GM19035 (cell line): ENCODE measurements around the gene TMEM181.
"Not testable (repeated sequence)": the region's sequence is repeated elsewhere in the genome, so short reads cannot be mapped to it uniquely, and the experiment has no call there.

Source experiments
- ATAC-seq: cut with Tn5 transposase; IDR thresholded peaks from one replicate; pipeline ENCODE4 v1.9.1; 2021; ENCODE audit not compliant: unreplicated experiment

The TMEM181 gene

GRCh38 chr6:158655569-158656450 is 95.9 kb downstream of the TMEM181 start:
- no peak for ATAC-seq

- not testable (repeated sequence) for ATAC-seq
Measured at GRCh38 chr6:158656986-158657385, 97.1 kb downstream of the TMEM181 start.

GRCh38 chr6:158660333-158660754 is 100.5 kb downstream of the TMEM181 start:
- ATAC-seq, result no peak

- ATAC-seq, result no peak
Measured at GRCh38 chr6:158661156-158661685, 101.3 kb downstream of the TMEM181 start.

GRCh38 chr6:158662607-158662953 is 102.7 kb downstream of the TMEM181 start:
- ATAC-seq, result no peak

GRCh38 chr6:158662954-158663624 is 103.2 kb downstream of the TMEM181 start:
- no peak for ATAC-seq

GRCh38 chr6:158663625-158664165 is 103.8 kb downstream of the TMEM181 start:
- no peak for ATAC-seq

GRCh38 chr6:158665332-158665731 is 105.4 kb downstream of the TMEM181 start:
- ATAC-seq, result no peak

GRCh38 chr6:158666628-158667359 is 106.9 kb downstream of the TMEM181 start:
- ATAC-seq, result no peak

- ATAC-seq, result no peak
Measured at GRCh38 chr6:158667360-158667981, 107.6 kb downstream of the TMEM181 start.

- no peak for ATAC-seq
Measured at GRCh38 chr6:158668707-158669103, 108.8 kb downstream of the TMEM181 start.

- no peak for ATAC-seq
Measured at GRCh38 chr6:158669145-158670035, 109.5 kb downstream of the TMEM181 start.

- ATAC-seq, result not testable (repeated sequence)
Measured at GRCh38 chr6:158672119-158672518, 112.2 kb downstream of the TMEM181 start.

GRCh38 chr6:158672726-158673125 is 112.8 kb downstream of the TMEM181 start:
- ATAC-seq, result no peak

- ATAC-seq, result no peak
Measured at GRCh38 chr6:158674342-158675131, 114.6 kb downstream of the TMEM181 start.

GRCh38 chr6:158677094-158677493 is 117.2 kb downstream of the TMEM181 start:
- ATAC-seq, result not testable (repeated sequence)

GRCh38 chr6:158677906-158678578 is 118.2 kb downstream of the TMEM181 start:
- no peak for ATAC-seq

GRCh38 chr6:158680015-158680414 is 120.1 kb downstream of the TMEM181 start:
- no peak for ATAC-seq
